WTC11 (cell line): ENCODE measurements around the gene RASGRP4.

Experiments
- ELF4 ChIP-seq: sonication (generic); formaldehyde crosslinking; IDR thresholded peaks from 2 replicates; pipeline ENCODE4 v1.8.1; 2022; ENCODE audit warnings: low read depth, mild to moderate bottlenecking, moderate library complexity, missing genetic modification reagents
- ZNF138 ChIP-seq: sonication (generic); formaldehyde crosslinking; conservative IDR thresholded peaks from 2 replicates; pipeline ENCODE4 v1.8.1; 2022; ENCODE audit warnings: mild to moderate bottlenecking, moderate library complexity, missing genetic modification reagents

- TF ChIP-seq ZNF138 (CRISPR knock-in tag) (no peak), ELF4 (no peak)
Measured at GRCh38 chr19:38378866-38379265, 47.2 kb downstream of the RASGRP4 start.
